Measurements from ENCODE around the gene ZNF710.
A peak's percentile ranks its signal among the peaks of the same experiment; 100 is the strongest.
"Not testable (repeated sequence)": the region's sequence is repeated elsewhere in the genome, so short reads cannot be mapped to it uniquely, and the experiment has no call there.

ZNF710 gene

GRCh38 chr15:90001062-90001682 is at the start of gene ZNF710:
ZNF710 (plus strand) TSS chr15:90001324; CDS start chr15:90067138, 65,814 bp downstream.
- POLR2A ChIA-PET, result interaction anchor here (0.7 kb wide), 1 partner anchor 9 kb away, joined by 5 read pairs; no protein-coding TSS in a partner anchor
- DNase-seq (ENCODE audit: extremely low spot score), result peak; percentile 80
- CTCF ChIA-PET, result no interaction called here
- no peak for TF ChIP-seq CTCF (IDR thresholded peaks at IDR 0.05; ENCODE audit: control extremely low read depth, extremely low read depth, low read depth, missing control alignments)

GRCh38 chr15:89954541-89954940 is 46.6 kb upstream of the ZNF710 start:
- TF ChIP-seq CTCF (IDR thresholded peaks at IDR 0.05; ENCODE audit: control extremely low read depth, extremely low read depth, low read depth, missing control alignments), result no peak
- DNase-seq (ENCODE audit: extremely low spot score), result no peak
- ChIA-PET POLR2A (no interaction called here), CTCF (no interaction called here)

- CTCF ChIA-PET, result not testable (repeated sequence)
These were observed 45.6 kb upstream of the ZNF710 start for GRCh38 chr15:89955449-89955998.

GRCh38 chr15:89958107-89958805 is 42.9 kb upstream of the ZNF710 start:
- ChIA-PET POLR2A (no interaction called here), CTCF (interaction anchor here (0.9 to 1.8 kb wide), 3 partner anchors 13 to 91 kb away, joined by 3 to 5 read pairs (median 3); no protein-coding TSS in a partner anchor)
- no peak for DNase-seq (ENCODE audit: extremely low spot score)
- no peak for TF ChIP-seq CTCF (IDR thresholded peaks at IDR 0.05; ENCODE audit: control extremely low read depth, extremely low read depth, low read depth, missing control alignments)

More at GRCh38 chr15:89955449-89955998, 45.6 kb upstream of the ZNF710 start:
- POLR2A ChIA-PET; DNase-seq (ENCODE audit: extremely low spot score): not testable (repeated sequence)

- CTCF ChIA-PET, result interaction anchor here (1.4 kb wide), 1 partner anchor 12 kb away, joined by 3 read pairs; no protein-coding TSS in a partner anchor
- POLR2A ChIA-PET, result no interaction called here
- DNase-seq (ENCODE audit: extremely low spot score), result no peak
- TF ChIP-seq CTCF (IDR thresholded peaks at IDR 0.05; ENCODE audit: control extremely low read depth, extremely low read depth, low read depth, missing control alignments), result no peak
These were observed 37.6 kb upstream of the ZNF710 start for GRCh38 chr15:89963301-89964231.

GRCh38 chr15:89964232-89964954 is 36.7 kb upstream of the ZNF710 start:
- POLR2A ChIA-PET, result no interaction called here
- no peak for TF ChIP-seq CTCF (IDR thresholded peaks at IDR 0.05; ENCODE audit: control extremely low read depth, extremely low read depth, low read depth, missing control alignments)

More at GRCh38 chr15:89964232-89964954, 36.7 kb upstream of the ZNF710 start:
- CTCF ChIA-PET, result interaction anchor here (1.4 kb wide), 1 partner anchor 12 kb away, joined by 3 read pairs; no protein-coding TSS in a partner anchor
- DNase-seq (ENCODE audit: extremely low spot score), result no peak
